Measurements from ENCODE around the gene ARHGEF1.

GRCh38 chr19:41851456-41851855 is 31.5 kb upstream of the ARHGEF1 start:
- TF ChIP-seq CTCF (IDR thresholded peaks at IDR 0.05) (no peak), TCF7L2 (IDR thresholded peaks at IDR 0.05; ENCODE audit: low read depth, low read length) (no peak)

Measured in Panc1 (cell line).